ENCODE data around the gene ADGRG2.

Gene ADGRG2

DNA sequence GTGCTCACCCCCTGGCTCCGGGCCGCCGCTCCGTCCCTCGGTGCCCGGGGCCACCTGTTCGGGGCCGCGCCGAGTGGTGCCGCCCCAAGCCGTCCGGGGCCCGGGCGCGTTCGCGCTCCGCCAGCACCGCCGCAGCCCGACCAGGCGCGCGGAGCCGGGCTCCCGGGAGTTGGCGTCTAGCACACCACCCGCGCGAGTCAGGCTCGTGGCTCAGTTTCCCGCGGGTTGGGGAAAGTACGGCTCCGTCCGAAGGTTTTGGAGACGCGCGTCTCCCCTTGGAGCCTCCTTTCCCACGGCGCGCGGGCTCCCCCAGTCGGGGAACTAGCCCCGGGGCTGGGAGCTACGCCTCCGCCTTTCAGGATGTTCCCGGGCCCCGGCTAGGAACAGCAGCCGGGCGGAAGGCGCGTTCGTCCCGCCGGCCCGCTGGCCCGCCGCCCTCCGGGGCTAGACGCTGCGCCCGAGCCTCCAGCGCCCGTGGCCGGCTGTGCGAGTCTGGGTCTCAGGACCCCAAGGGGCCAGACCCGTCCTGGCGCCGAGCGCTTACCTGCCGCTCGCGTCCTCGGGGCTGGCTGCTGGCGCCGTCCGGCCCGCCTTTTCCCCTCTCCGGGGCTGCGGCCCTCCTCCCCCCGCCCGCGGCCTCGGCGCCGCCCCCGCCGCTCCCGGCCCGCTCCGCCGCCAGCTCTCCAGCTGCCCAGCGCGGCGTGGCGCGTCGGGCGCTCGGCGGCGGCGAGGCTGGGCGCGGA, at the start of gene ADGRG2:
Gene ADGRG2 (minus strand): TSS at position 571 of the 743 bp plus-strand sequence. CDS start 53,634 bp downstream, outside the sequence.
- H3K36me3 ChIP-seq (ENCODE audit: control insufficient read depth in 5 of 5, insufficient read depth in 5 of 5, low read length in 5 of 5), result no peaks in the 10 kb centered on the region
- no peak within 1 kb of the TSS for H3K27ac ChIP-seq (ENCODE audit: low read depth, low read length)
- H3K4me1 ChIP-seq (ENCODE audit: control insufficient read depth in 5 of 5, insufficient read depth in 5 of 5, low read length in 5 of 5), result peaks cover 0 to 8% (median 3%) of the 10 kb centered on the region in 5 donors
- no peak within 1 kb of the TSS for H3K9ac ChIP-seq (ENCODE audit: low read length in 5 of 5)
- peaks cover 0 to 26% (median 7%) of the 10 kb centered on the region in 5 donors for H3K27me3 ChIP-seq (ENCODE audit: control insufficient read depth in 5 of 5, insufficient read depth in 4 of 5, low read length in 5 of 5)
- no peaks in the 10 kb centered on the region for H3K9me3 ChIP-seq (ENCODE audit: control insufficient read depth in 5 of 5, low read length in 5 of 5)
- H3K4me3 ChIP-seq (ENCODE audit: low read depth in 1 of 5, low read length in 5 of 5), result peak within 1 kb of the TSS in 4 of 5 donors; percentile 36 to 62 (median 56)

- peaks cover 0 to 5% (median 4%) of the 10 kb centered on the region in 5 donors for H3K9me3 ChIP-seq (ENCODE audit: control insufficient read depth in 5 of 5, low read length in 5 of 5)
- no peak overlapping the region for H3K27ac ChIP-seq (ENCODE audit: low read depth, low read length)
- H3K4me3 ChIP-seq (ENCODE audit: low read depth in 1 of 5, low read length in 5 of 5), result no peak overlapping the region
- H3K4me1 ChIP-seq (ENCODE audit: control insufficient read depth in 5 of 5, insufficient read depth in 5 of 5, low read length in 5 of 5), result peaks cover 0 to 2% (median 0%) of the 10 kb centered on the region in 5 donors
- H3K36me3 ChIP-seq (ENCODE audit: control insufficient read depth in 5 of 5, insufficient read depth in 5 of 5, low read length in 5 of 5), result no peaks in the 10 kb centered on the region
- H3K27me3 ChIP-seq (ENCODE audit: control insufficient read depth in 5 of 5, insufficient read depth in 4 of 5, low read length in 5 of 5), result peaks cover 0 to 11% (median 4%) of the 10 kb centered on the region in 5 donors
- no peak overlapping the region for H3K9ac ChIP-seq (ENCODE audit: low read length in 5 of 5)
Observed at GRCh38 chrX:19168609-19169008, 46.3 kb upstream of the ADGRG2 start.

- Histone ChIP-seq H3K36me3 (ENCODE audit: control insufficient read depth in 5 of 5, insufficient read depth in 5 of 5, low read length in 5 of 5) (no peaks in the 10 kb centered on the region), H3K9me3 (ENCODE audit: control insufficient read depth in 5 of 5, low read length in 5 of 5) (peaks cover 0 to 2% (median 0%) of the 10 kb centered on the region in 5 donors), H3K27me3 (ENCODE audit: control insufficient read depth in 5 of 5, insufficient read depth in 4 of 5, low read length in 5 of 5) (peaks cover 0 to 13% (median 3%) of the 10 kb centered on the region in 5 donors), H3K27ac (ENCODE audit: low read depth, low read length) (no peak overlapping the region), H3K9ac (ENCODE audit: low read length in 5 of 5) (no peak overlapping the region), H3K4me3 (ENCODE audit: low read depth in 1 of 5, low read length in 5 of 5) (no peak overlapping the region), H3K4me1 (ENCODE audit: control insufficient read depth in 5 of 5, insufficient read depth in 5 of 5, low read length in 5 of 5) (no peaks in the 10 kb centered on the region)
Observed at GRCh38 chrX:19162851-19163250, 40.6 kb upstream of the ADGRG2 start.

- Histone ChIP-seq H3K4me3 (ENCODE audit: low read depth in 1 of 5, low read length in 5 of 5) (no peak overlapping the region), H3K9ac (ENCODE audit: low read length in 5 of 5) (no peak overlapping the region), H3K27me3 (ENCODE audit: control insufficient read depth in 5 of 5, insufficient read depth in 4 of 5, low read length in 5 of 5) (peaks cover 0 to 3% (median 2%) of the 10 kb centered on the region in 5 donors), H3K36me3 (ENCODE audit: control insufficient read depth in 5 of 5, insufficient read depth in 5 of 5, low read length in 5 of 5) (no peaks in the 10 kb centered on the region), H3K27ac (ENCODE audit: low read depth, low read length) (no peak overlapping the region), H3K4me1 (ENCODE audit: control insufficient read depth in 5 of 5, insufficient read depth in 5 of 5, low read length in 5 of 5) (no peaks in the 10 kb centered on the region), H3K9me3 (ENCODE audit: control insufficient read depth in 5 of 5, low read length in 5 of 5) (no peaks in the 10 kb centered on the region)
Observed at GRCh38 chrX:19156186-19156585, 33.9 kb upstream of the ADGRG2 start.

- no peak overlapping the region for H3K4me3 ChIP-seq (ENCODE audit: low read depth in 1 of 5, low read length in 5 of 5)
- no peak overlapping the region for H3K9ac ChIP-seq (ENCODE audit: low read length in 5 of 5)
- no peaks in the 10 kb centered on the region for H3K36me3 ChIP-seq (ENCODE audit: control insufficient read depth in 5 of 5, insufficient read depth in 5 of 5, low read length in 5 of 5)
- no peak overlapping the region for H3K27ac ChIP-seq (ENCODE audit: low read depth, low read length)
- no peaks in the 10 kb centered on the region for H3K4me1 ChIP-seq (ENCODE audit: control insufficient read depth in 5 of 5, insufficient read depth in 5 of 5, low read length in 5 of 5)
- H3K27me3 ChIP-seq (ENCODE audit: control insufficient read depth in 5 of 5, insufficient read depth in 4 of 5, low read length in 5 of 5), result peaks cover 0 to 3% (median 0%) of the 10 kb centered on the region in 5 donors
- H3K9me3 ChIP-seq (ENCODE audit: control insufficient read depth in 5 of 5, low read length in 5 of 5), result peaks cover 0 to 4% (median 0%) of the 10 kb centered on the region in 5 donors
Observed at GRCh38 chrX:19152762-19153161, 30.5 kb upstream of the ADGRG2 start.

DNA sequence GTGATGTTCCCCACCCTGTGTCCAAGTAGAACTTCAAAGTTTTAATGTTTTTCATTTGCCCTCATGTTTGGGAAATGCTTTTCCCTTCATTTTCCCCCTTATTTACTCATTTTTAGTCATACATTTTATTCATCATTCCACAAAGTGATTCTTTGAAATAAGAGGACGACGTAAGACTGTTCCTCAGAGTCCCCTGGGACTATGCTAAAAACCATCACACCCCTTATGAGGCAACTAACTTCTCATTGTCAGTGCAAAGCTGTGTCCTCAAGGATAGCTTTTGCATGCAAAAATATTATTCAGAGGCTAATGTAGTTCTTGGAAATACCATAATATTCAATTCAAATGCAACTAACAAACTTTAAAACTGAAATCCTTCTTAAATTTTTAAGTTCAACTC, 14.8 kb upstream of the ADGRG2 start:
- Histone ChIP-seq H3K27ac (ENCODE audit: low read depth, low read length) (no peak overlapping the region), H3K27me3 (ENCODE audit: control insufficient read depth in 5 of 5, insufficient read depth in 4 of 5, low read length in 5 of 5) (peaks cover 0 to 7% (median 4%) of the 10 kb centered on the region in 5 donors), H3K4me3 (ENCODE audit: low read depth in 1 of 5, low read length in 5 of 5) (no peak overlapping the region), H3K36me3 (ENCODE audit: control insufficient read depth in 5 of 5, insufficient read depth in 5 of 5, low read length in 5 of 5) (no peaks in the 10 kb centered on the region), H3K9me3 (ENCODE audit: control insufficient read depth in 5 of 5, low read length in 5 of 5) (no peaks in the 10 kb centered on the region), H3K4me1 (ENCODE audit: control insufficient read depth in 5 of 5, insufficient read depth in 5 of 5, low read length in 5 of 5) (peaks cover 0 to 8% (median 0%) of the 10 kb centered on the region in 5 donors), H3K9ac (ENCODE audit: low read length in 5 of 5) (no peak overlapping the region)

DNA sequence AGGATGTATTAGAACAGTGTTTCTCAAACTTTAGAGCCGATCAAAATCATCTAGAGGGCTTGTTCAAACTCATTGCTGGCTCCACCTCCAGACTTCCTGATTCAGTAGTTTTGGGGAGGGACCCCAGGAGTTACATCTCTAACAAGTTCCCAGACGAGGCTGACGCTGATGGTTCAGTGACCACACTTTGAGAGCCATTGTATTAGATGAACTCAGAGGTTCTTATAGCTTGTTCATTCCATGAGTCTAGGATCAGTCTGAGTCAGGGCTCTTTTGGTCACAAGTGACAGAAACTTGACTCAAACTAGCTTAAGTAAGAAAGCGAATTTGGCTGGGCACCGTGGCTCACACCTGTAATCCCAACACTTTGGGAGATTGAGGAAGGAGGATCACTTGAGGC, 11.5 kb upstream of the ADGRG2 start:
- Histone ChIP-seq H3K4me3 (ENCODE audit: low read depth in 1 of 5, low read length in 5 of 5) (no peak overlapping the region), H3K27ac (ENCODE audit: low read depth, low read length) (no peak overlapping the region), H3K4me1 (ENCODE audit: control insufficient read depth in 5 of 5, insufficient read depth in 5 of 5, low read length in 5 of 5) (peaks cover 0 to 8% (median 0%) of the 10 kb centered on the region in 5 donors), H3K27me3 (ENCODE audit: control insufficient read depth in 5 of 5, insufficient read depth in 4 of 5, low read length in 5 of 5) (peaks cover 0 to 5% (median 0%) of the 10 kb centered on the region in 5 donors), H3K36me3 (ENCODE audit: control insufficient read depth in 5 of 5, insufficient read depth in 5 of 5, low read length in 5 of 5) (no peaks in the 10 kb centered on the region), H3K9ac (ENCODE audit: low read length in 5 of 5) (no peak overlapping the region), H3K9me3 (ENCODE audit: control insufficient read depth in 5 of 5, low read length in 5 of 5) (no peaks in the 10 kb centered on the region)

GRCh38 chrX:19133231-19133630, 11.0 kb upstream of the ADGRG2 start:
- peaks cover 0 to 5% (median 0%) of the 10 kb centered on the region in 5 donors for H3K27me3 ChIP-seq (ENCODE audit: control insufficient read depth in 5 of 5, insufficient read depth in 4 of 5, low read length in 5 of 5)

GRCh38 chrX:19130628-19131027, 8.4 kb upstream of the ADGRG2 start:
- Histone ChIP-seq H3K4me3 (ENCODE audit: low read depth in 1 of 5, low read length in 5 of 5) (no peak overlapping the region), H3K27ac (ENCODE audit: low read depth, low read length) (no peak overlapping the region), H3K9ac (ENCODE audit: low read length in 5 of 5) (no peak overlapping the region), H3K4me1 (ENCODE audit: control insufficient read depth in 5 of 5, insufficient read depth in 5 of 5, low read length in 5 of 5) (peaks cover 0 to 13% (median 6%) of the 10 kb centered on the region in 5 donors), H3K9me3 (ENCODE audit: control insufficient read depth in 5 of 5, low read length in 5 of 5) (no peaks in the 10 kb centered on the region), H3K27me3 (ENCODE audit: control insufficient read depth in 5 of 5, insufficient read depth in 4 of 5, low read length in 5 of 5) (peaks cover 0 to 5% (median 0%) of the 10 kb centered on the region in 5 donors), H3K36me3 (ENCODE audit: control insufficient read depth in 5 of 5, insufficient read depth in 5 of 5, low read length in 5 of 5) (no peaks in the 10 kb centered on the region)

More at GRCh38 chrX:19133231-19133630, 11.0 kb upstream of the ADGRG2 start:
- H3K27ac ChIP-seq (ENCODE audit: low read depth, low read length), result no peak overlapping the region
- no peaks in the 10 kb centered on the region for H3K36me3 ChIP-seq (ENCODE audit: control insufficient read depth in 5 of 5, insufficient read depth in 5 of 5, low read length in 5 of 5)
- H3K4me1 ChIP-seq (ENCODE audit: control insufficient read depth in 5 of 5, insufficient read depth in 5 of 5, low read length in 5 of 5), result peaks cover 0 to 8% (median 0%) of the 10 kb centered on the region in 5 donors
- no peak overlapping the region for H3K9ac ChIP-seq (ENCODE audit: low read length in 5 of 5)
- no peaks in the 10 kb centered on the region for H3K9me3 ChIP-seq (ENCODE audit: control insufficient read depth in 5 of 5, low read length in 5 of 5)
- no peak overlapping the region for H3K4me3 ChIP-seq (ENCODE audit: low read depth in 1 of 5, low read length in 5 of 5)

DNA sequence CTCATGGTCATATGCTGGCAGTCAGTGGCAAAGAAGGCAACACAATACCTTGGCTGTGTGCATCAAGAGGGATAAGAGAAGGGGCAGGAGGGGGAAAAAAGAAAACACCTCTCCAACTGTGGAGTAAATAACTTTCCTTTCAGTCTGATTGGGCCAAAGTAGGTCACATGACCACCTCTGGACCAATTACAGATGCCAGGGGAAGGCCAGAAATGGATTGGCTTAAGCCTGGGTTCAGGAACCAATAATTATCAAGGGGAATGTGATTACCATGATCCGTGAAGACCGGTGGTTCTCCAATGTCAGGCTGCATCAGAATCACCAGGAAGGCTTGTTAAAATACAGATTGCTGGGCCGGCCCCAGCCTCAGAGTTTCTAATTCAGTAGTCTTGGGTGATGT, 7.4 kb upstream of the ADGRG2 start:
- Histone ChIP-seq H3K36me3 (ENCODE audit: control insufficient read depth in 5 of 5, insufficient read depth in 5 of 5, low read length in 5 of 5) (no peaks in the 10 kb centered on the region), H3K27me3 (ENCODE audit: control insufficient read depth in 5 of 5, insufficient read depth in 4 of 5, low read length in 5 of 5) (peaks cover 0 to 9% (median 0%) of the 10 kb centered on the region in 5 donors), H3K9me3 (ENCODE audit: control insufficient read depth in 5 of 5, low read length in 5 of 5) (no peaks in the 10 kb centered on the region), H3K9ac (ENCODE audit: low read length in 5 of 5) (no peak overlapping the region), H3K27ac (ENCODE audit: low read depth, low read length) (no peak overlapping the region), H3K4me3 (ENCODE audit: low read depth in 1 of 5, low read length in 5 of 5) (no peak overlapping the region), H3K4me1 (ENCODE audit: control insufficient read depth in 5 of 5, insufficient read depth in 5 of 5, low read length in 5 of 5) (peaks cover 0 to 13% (median 6%) of the 10 kb centered on the region in 5 donors)

All from subcutaneous abdominal adipose tissue (tissue), 5 donors.